SK-N-SH (cell line): Measurements from ENCODE around the gene GRIPAP1. TPM values are rescaled to one million over a fixed set of nuclear protein-coding genes. Genes with fewer than 3 reads are reported as not detected.

Experiments
- CTCF ChIA-PET: fragments of 300-600, 350-600 bp; formaldehyde crosslinking; extraction: SDS; loops from one replicate; lab custom pipeline; 2021; lab: Yijun Ruan, JAX
- POLR2A ChIA-PET: fragments of 350-600 bp; sonication (Branson Sonifier 250); formaldehyde crosslinking; extraction: SDS; loops from one replicate; lab custom pipeline; 2020; ENCODE audit warnings: antibody characterized with exemption, inconsistent platforms; lab: Yijun Ruan, JAX
- DNase-seq: peaks from one replicate; pipeline ENCODE4 v3.0.0; 2012
- H2AFZ ChIP-seq: fragments of 200-600 bp; sonication (generic); 2 replicates; pipeline ENCODE4 v1.8.1; 2016; ENCODE audit warnings: antibody characterized with exemption, mild to moderate bottlenecking, low read depth
- H3F3A ChIP-seq: fragments of 200-600 bp; sonication (generic); replicated peaks from 2 replicates; pipeline ENCODE3; 2016; ENCODE audit warnings: antibody characterized with exemption, mild to moderate bottlenecking; ENCODE audit not compliant: insufficient read depth
- H3K27ac ChIP-seq, 2 experiments: fragments of 200-500 bp in 1 of 2; fragments of 200-600 bp in 1 of 2; sonication (Bioruptor generic) in 1 of 2; sonication (generic), shearing (Covaris generic) in 1 of 2; 2 replicates each; pipeline versions ENCODE4 v1.5.1 to v1.6.1; 2014 to 2016; ENCODE audit warnings: low read depth in 2 of 2, inconsistent platforms in 1 of 2, low read length in 1 of 2, mild to moderate bottlenecking in 1 of 2, mixed read lengths in 1 of 2
- H3K27me3 ChIP-seq: fragments of 200-600 bp; sonication (generic), shearing (Covaris generic); 2 replicates; pipeline ENCODE4 v1.6.1; 2016; ENCODE audit warnings: mixed run types; ENCODE audit not compliant: insufficient read depth
- H3K36me3 ChIP-seq, 2 experiments: fragments of 200-500 bp in 1 of 2; fragments of 200-600 bp in 1 of 2; sonication (Bioruptor generic) in 1 of 2; sonication (generic) in 1 of 2; replicated peaks in 1 of 2; 2 replicates each; pipeline versions ENCODE3 to v1.5.1; 2014 to 2016; ENCODE audit warnings: low read length in 1 of 2, mild to moderate bottlenecking in 1 of 2; ENCODE audit not compliant: insufficient read depth in 2 of 2, control insufficient read depth in 1 of 2
- H3K4me1 ChIP-seq, 2 experiments: fragments of 200-500 bp in 1 of 2; fragments of 200-600 bp in 1 of 2; sonication (Bioruptor generic) in 1 of 2; sonication (generic), shearing (Covaris generic) in 1 of 2; 2 replicates each; pipeline versions ENCODE4 v1.5.1 to v1.6.1; 2014 to 2016; ENCODE audit warnings: low read depth in 1 of 2, low read length in 1 of 2, mixed run types in 1 of 2; ENCODE audit not compliant: insufficient read depth in 2 of 2, control insufficient read depth in 1 of 2
- H3K4me2 ChIP-seq: fragments of 200-600 bp; sonication (generic), shearing (Covaris generic); 2 replicates; pipeline ENCODE4 v1.6.1; 2017; ENCODE audit warnings: mixed run types
- H3K4me3 ChIP-seq, 2 experiments: fragments of 200-500 bp in 1 of 2; fragments of 200-600 bp in 1 of 2; sonication (Bioruptor generic) in 1 of 2; sonication (generic), shearing (Covaris generic) in 1 of 2; 2 replicates each; pipeline versions ENCODE4 v1.5.1 to v1.8.1; 2014 to 2016; ENCODE audit warnings: low read depth in 2 of 2, inconsistent platforms in 1 of 2, low read length in 1 of 2, mild to moderate bottlenecking in 1 of 2, mixed read lengths in 1 of 2, moderate library complexity in 1 of 2
- H3K79me2 ChIP-seq: fragments of 200-600 bp; sonication (generic); 2 replicates; pipeline ENCODE4 v1.8.1; 2017; ENCODE audit warnings: mild to moderate bottlenecking; ENCODE audit not compliant: insufficient read depth
- H3K9ac ChIP-seq: fragments of 200-600 bp; sonication (generic); 2 replicates; pipeline ENCODE4 v1.6.1; 2017; ENCODE audit warnings: mixed run types
- H3K9me2 ChIP-seq: fragments of 200-600 bp; sonication (generic); 2 replicates; pipeline ENCODE4 v1.6.1; 2017; ENCODE audit warnings: mixed run types
- H3K9me3 ChIP-seq: fragments of 200-600 bp; sonication (generic); 2 replicates; pipeline ENCODE4 v1.6.1; 2017; ENCODE audit warnings: mixed run types, mild to moderate bottlenecking, moderate library complexity
- H4K20me1 ChIP-seq: fragments of 200-600 bp; sonication (generic); 2 replicates; pipeline ENCODE4 v1.6.1; 2017; ENCODE audit warnings: mild to moderate bottlenecking, mixed run types; ENCODE audit not compliant: insufficient read depth
- CHD2 ChIP-seq: fragments of 150-350 bp; IDR thresholded peaks from 2 replicates; pipeline ENCODE4 v1.6.1; 2018; ENCODE audit warnings: low read length; ENCODE audit not compliant: partially characterized antibody
- EP300 ChIP-seq, 2 experiments: IDR thresholded peaks; 2 replicates each; pipeline versions ENCODE4 v1.4.0 to v1.6.1; 2012; ENCODE audit warnings: borderline replicate concordance in 1 of 2, low read depth in 1 of 2, low read length in 1 of 2
- FOSL2 ChIP-seq: IDR thresholded peaks from 2 replicates; pipeline ENCODE4 v1.4.0; 2012; ENCODE audit warnings: low read depth, mild to moderate bottlenecking, moderate library complexity, borderline replicate concordance
- FOXJ3 ChIP-seq: sonication (generic); formaldehyde crosslinking; IDR thresholded peaks from 2 replicates; pipeline ENCODE4 v1.5.1; 2020; ENCODE audit warnings: mild to moderate bottlenecking, missing genetic modification reagents
- GATA2 ChIP-seq: sonication (generic); formaldehyde crosslinking; IDR thresholded peaks from 2 replicates; pipeline ENCODE4 v1.5.0; 2020; ENCODE audit warnings: mild to moderate bottlenecking, missing genetic modification reagents
- JUND ChIP-seq: IDR thresholded peaks from 2 replicates; pipeline ENCODE4 v1.4.0; 2012
- MEF2A ChIP-seq: IDR thresholded peaks from 2 replicates; pipeline ENCODE4 v1.4.0; 2012; ENCODE audit warnings: low read depth, borderline replicate concordance
- MXI1 ChIP-seq: IDR thresholded peaks from 2 replicates; pipeline ENCODE4 v1.6.1; 2012; ENCODE audit warnings: mild to moderate bottlenecking, low read depth, low read length, improper control_type of control experiment
- NRF1 ChIP-seq: IDR thresholded peaks from 2 replicates; pipeline ENCODE4 v1.6.1; 2012; ENCODE audit warnings: low read depth, mild to moderate bottlenecking, low read length
- POLR2AphosphoS5 ChIP-seq: IDR thresholded peaks from 2 replicates; pipeline ENCODE4 v1.6.1; 2012; ENCODE audit warnings: low read depth, low read length
- RAD21 ChIP-seq: IDR thresholded peaks from 2 replicates; pipeline ENCODE4 v1.6.1; 2012; ENCODE audit warnings: mild to moderate bottlenecking, low read length
- SIN3A ChIP-seq: IDR thresholded peaks from 2 replicates; pipeline ENCODE4 v1.6.1; 2012; ENCODE audit warnings: low read depth, mild to moderate bottlenecking, low read length, moderate library complexity, borderline replicate concordance
- SMC3 ChIP-seq: IDR thresholded peaks from 2 replicates; pipeline ENCODE4 v1.6.1; 2012; ENCODE audit warnings: low read depth, low read length, improper control_type of control experiment
- TAF1 ChIP-seq: IDR thresholded peaks from 2 replicates; pipeline ENCODE4 v1.6.1; 2012; ENCODE audit warnings: low read depth, mild to moderate bottlenecking, low read length, moderate library complexity, borderline replicate concordance
- TEAD4 ChIP-seq: IDR thresholded peaks from 2 replicates; pipeline ENCODE4 v1.4.0; 2012; ENCODE audit warnings: mild to moderate bottlenecking, borderline replicate concordance; ENCODE audit not compliant: insufficient read depth
- YY1 ChIP-seq: IDR thresholded peaks from 2 replicates; pipeline ENCODE4 v1.4.0; 2012; ENCODE audit warnings: low read depth, mild to moderate bottlenecking
- WGBS: methylation state at CpG from one replicate; pipeline ENCODE4 v1.1.6; 2017; ENCODE audit warnings: low lambda C conversion rate; 5-methylcytosine and 5-hydroxymethylcytosine counted together
- polyA plus RNA-seq, 3 experiments: library from polyadenylated mRNA; depleted of rRNA; stranded (reverse); fragments of >200 nt; gene quantifications; 2 replicates each; pipeline ENCODE4 v1.2.3, GENCODE V29; 2012
- TF ChIP-seq, protein P1 (sequence below): fragments of 200-600 bp; sonication (generic); IDR thresholded peaks from 2 replicates; pipeline ENCODE4 v1.6.1; 2017; ENCODE audit warnings: antibody characterized with exemption, mild to moderate bottlenecking, moderate library complexity
- TF ChIP-seq, protein P2 (sequence below): IDR thresholded peaks from 2 replicates; pipeline ENCODE4 v1.4.0; 2012; ENCODE audit warnings: low read depth, borderline replicate concordance
- TF ChIP-seq, protein P3 (sequence below): IDR thresholded peaks from 2 replicates; pipeline ENCODE4 v1.4.0; 2012; ENCODE audit warnings: low read depth
- TF ChIP-seq, protein P4 (sequence below): IDR thresholded peaks from 2 replicates; pipeline ENCODE4 v1.4.0; 2012; ENCODE audit warnings: low read depth, borderline replicate concordance

The GRIPAP1 gene
- polyA plus RNA-seq, 1 of the 3 experiments (the other 2 are of a cell fraction), result 63.6 TPM

DNA sequence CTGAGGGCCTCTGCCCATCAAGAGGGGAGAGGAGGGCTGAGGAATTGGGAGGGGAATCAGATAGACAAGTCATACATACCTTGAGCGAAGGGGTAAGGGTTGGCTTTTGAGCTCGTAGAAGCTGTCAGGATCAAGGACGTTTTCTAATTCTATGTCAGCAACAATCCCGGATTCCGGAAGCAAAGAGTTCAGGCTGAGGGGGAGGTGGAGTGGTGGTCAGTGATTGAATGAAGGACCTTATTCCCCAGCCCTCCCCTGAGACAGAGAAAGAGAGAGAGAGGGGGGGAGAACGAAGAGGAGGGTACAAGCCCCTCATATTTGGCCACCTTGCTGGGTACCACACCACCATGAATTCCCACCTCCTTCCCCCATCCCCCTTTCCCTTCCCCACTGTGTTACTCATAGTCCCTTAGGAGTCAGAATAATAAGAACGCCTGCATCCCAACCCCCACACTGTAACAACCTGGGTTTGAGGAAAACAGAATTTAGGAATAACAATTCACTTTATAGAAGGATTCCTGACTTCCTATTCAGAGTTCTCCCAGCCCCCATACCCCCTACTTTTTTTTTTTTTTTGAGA lies 38.4 kb upstream of the GRIPAP1 start:
- H3K9me2 ChIP-seq, result no peaks in the 10 kb centered on the region
- peaks cover 3 to 15% of the 10 kb centered on the region in 2 experiments for H3K36me3 ChIP-seq
- ChIA-PET POLR2A (interaction anchor here (0.6 kb wide), 1 partner anchor 20 kb away, joined by 4 read pairs; no protein-coding TSS in a partner anchor), CTCF (no interaction called here)
- peak overlapping the region in 1 of 2 experiments; percentile 76; a peak in 2 of 4 replicates for H3K4me3 ChIP-seq
- peak overlapping the region in 1 of 2 experiments; percentile 83; a peak in 3 of 4 replicates for H3K27ac ChIP-seq
- peaks cover 8 to 17% of the 10 kb centered on the region in 2 experiments; a peak in 3 of 4 replicates for H3K4me1 ChIP-seq
- H3F3A ChIP-seq, result peaks cover 16% of the 10 kb centered on the region
- H4K20me1 ChIP-seq, result no peaks in the 10 kb centered on the region
- 43% methylated on average over 7 of the region's 7 CpGs for WGBS
- H3K79me2 ChIP-seq, result peaks cover 53% of the 10 kb centered on the region
- peak overlapping the region; percentile 81 for H3K4me2 ChIP-seq
- TF ChIP-seq, protein P1, sequence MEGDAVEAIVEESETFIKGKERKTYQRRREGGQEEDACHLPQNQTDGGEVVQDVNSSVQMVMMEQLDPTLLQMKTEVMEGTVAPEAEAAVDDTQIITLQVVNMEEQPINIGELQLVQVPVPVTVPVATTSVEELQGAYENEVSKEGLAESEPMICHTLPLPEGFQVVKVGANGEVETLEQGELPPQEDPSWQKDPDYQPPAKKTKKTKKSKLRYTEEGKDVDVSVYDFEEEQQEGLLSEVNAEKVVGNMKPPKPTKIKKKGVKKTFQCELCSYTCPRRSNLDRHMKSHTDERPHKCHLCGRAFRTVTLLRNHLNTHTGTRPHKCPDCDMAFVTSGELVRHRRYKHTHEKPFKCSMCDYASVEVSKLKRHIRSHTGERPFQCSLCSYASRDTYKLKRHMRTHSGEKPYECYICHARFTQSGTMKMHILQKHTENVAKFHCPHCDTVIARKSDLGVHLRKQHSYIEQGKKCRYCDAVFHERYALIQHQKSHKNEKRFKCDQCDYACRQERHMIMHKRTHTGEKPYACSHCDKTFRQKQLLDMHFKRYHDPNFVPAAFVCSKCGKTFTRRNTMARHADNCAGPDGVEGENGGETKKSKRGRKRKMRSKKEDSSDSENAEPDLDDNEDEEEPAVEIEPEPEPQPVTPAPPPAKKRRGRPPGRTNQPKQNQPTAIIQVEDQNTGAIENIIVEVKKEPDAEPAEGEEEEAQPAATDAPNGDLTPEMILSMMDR, result no peak
- TF ChIP-seq JUND (no peak), EP300 (IDR thresholded peaks at IDR 0.05; ENCODE audit: borderline replicate concordance in 1 of 2, low read depth in 1 of 2, low read length in 1 of 2) (no peak)
- H3K9ac ChIP-seq, result peak overlapping the region; percentile 25; the same call in 1 of the 2 replicates
- peaks cover 6% of the 10 kb centered on the region; the same call in 1 of the 2 replicates for H3K27me3 ChIP-seq
- no peak overlapping the region for H2AFZ ChIP-seq
- H3K9me3 ChIP-seq, result no peaks in the 10 kb centered on the region
- no peak for DNase-seq

DNA sequence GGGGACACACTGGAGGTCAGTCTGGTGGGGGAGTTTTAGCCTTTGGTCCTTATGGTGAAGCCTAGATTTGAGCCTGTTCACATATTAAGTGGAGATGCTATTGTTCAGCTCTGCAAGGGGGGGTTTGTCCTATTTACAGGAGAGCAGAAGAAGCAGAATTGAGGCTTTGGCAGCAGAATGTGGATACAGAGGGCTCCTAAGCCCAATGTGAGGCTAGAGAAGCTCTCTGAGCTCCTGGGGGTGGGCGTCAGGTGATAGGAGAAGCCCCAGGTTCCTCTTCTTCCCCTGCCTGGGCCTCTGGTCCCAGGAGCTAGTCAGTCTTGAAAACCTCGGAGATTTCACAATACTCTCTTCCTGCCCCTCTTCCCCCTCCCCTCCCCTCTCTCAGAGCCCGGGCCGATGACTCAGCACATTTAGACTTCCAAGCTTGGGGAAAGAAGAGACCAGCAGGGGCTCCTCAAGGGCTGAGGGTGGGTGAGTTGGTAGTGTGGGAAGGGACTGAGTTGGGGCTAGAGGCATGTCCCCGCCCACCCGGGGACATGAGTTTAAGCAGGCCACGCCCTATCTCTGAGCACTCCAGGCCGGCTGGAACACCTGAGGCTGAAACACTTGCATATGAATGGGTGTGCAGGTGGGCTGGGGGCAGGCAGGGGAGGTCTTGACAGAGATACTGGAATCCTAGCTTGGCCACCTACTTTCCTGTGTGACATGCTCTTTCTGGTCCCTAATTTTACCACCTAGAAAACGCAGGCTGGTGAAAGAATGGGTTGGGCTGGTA lies 37.7 kb upstream of the GRIPAP1 start:
- H3F3A ChIP-seq, result peaks cover 16% of the 10 kb centered on the region
- H3K27ac ChIP-seq, result peak overlapping the region; percentile 41 to 83
- WGBS, result 7% methylated on average over 7 of the region's 9 CpGs
- peak; percentile 36 for DNase-seq
- peaks cover 53% of the 10 kb centered on the region for H3K79me2 ChIP-seq
- H4K20me1 ChIP-seq, result no peaks in the 10 kb centered on the region
- H3K36me3 ChIP-seq, result peaks cover 3 to 15% of the 10 kb centered on the region in 2 experiments
- peak overlapping the region; percentile 81 for H3K4me2 ChIP-seq
- H2AFZ ChIP-seq, result no peak overlapping the region
- CTCF ChIA-PET, result no interaction called here
- H3K9me3 ChIP-seq, result no peaks in the 10 kb centered on the region
- peaks cover 8 to 17% of the 10 kb centered on the region in 2 experiments; a peak in 3 of 4 replicates for H3K4me1 ChIP-seq
- POLR2A ChIA-PET, result no interaction called here
- no peaks in the 10 kb centered on the region; the same call in 1 of the 2 replicates for H3K27me3 ChIP-seq
- peak overlapping the region in 1 of 2 experiments; percentile 76; a peak in 1 of 4 replicates for H3K4me3 ChIP-seq
- no peaks in the 10 kb centered on the region for H3K9me2 ChIP-seq
- peak overlapping the region; percentile 25; the same call in 1 of the 2 replicates for H3K9ac ChIP-seq
- no peak for TF ChIP-seq CHD2
- peak; percentile 61; the same call in 1 of the 2 replicates for TF ChIP-seq FOSL2
- TF ChIP-seq, protein P2, sequence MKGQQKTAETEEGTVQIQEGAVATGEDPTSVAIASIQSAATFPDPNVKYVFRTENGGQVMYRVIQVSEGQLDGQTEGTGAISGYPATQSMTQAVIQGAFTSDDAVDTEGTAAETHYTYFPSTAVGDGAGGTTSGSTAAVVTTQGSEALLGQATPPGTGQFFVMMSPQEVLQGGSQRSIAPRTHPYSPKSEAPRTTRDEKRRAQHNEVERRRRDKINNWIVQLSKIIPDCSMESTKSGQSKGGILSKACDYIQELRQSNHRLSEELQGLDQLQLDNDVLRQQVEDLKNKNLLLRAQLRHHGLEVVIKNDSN, result no peak
- TF ChIP-seq SIN3A, result no peak
- no peak for TF ChIP-seq TEAD4
- TF ChIP-seq JUND, result peak; percentile 34; the same call in 1 of the 2 replicates
- TF ChIP-seq, protein P3, sequence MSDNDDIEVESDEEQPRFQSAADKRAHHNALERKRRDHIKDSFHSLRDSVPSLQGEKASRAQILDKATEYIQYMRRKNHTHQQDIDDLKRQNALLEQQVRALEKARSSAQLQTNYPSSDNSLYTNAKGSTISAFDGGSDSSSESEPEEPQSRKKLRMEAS, result 0 out of 2 replicates have a peak, but pooled peaks have one; percentile 29
- TF ChIP-seq NRF1, result no peak
- no peak for TF ChIP-seq FOXJ3 (CRISPR knock-in tag)
- TF ChIP-seq TAF1, result 0 out of 2 replicates have a peak, but pooled peaks have one; percentile 38
- TF ChIP-seq MEF2A, result no peak
- TF ChIP-seq, protein P4, sequence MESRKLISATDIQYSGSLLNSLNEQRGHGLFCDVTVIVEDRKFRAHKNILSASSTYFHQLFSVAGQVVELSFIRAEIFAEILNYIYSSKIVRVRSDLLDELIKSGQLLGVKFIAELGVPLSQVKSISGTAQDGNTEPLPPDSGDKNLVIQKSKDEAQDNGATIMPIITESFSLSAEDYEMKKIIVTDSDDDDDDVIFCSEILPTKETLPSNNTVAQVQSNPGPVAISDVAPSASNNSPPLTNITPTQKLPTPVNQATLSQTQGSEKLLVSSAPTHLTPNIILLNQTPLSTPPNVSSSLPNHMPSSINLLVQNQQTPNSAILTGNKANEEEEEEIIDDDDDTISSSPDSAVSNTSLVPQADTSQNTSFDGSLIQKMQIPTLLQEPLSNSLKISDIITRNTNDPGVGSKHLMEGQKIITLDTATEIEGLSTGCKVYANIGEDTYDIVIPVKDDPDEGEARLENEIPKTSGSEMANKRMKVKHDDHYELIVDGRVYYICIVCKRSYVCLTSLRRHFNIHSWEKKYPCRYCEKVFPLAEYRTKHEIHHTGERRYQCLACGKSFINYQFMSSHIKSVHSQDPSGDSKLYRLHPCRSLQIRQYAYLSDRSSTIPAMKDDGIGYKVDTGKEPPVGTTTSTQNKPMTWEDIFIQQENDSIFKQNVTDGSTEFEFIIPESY, result no peak
- TF ChIP-seq GATA2 (CRISPR knock-in tag), result no peak
- TF ChIP-seq SMC3, result no peak
- peak in 1 of 2 experiments; percentile 17; a peak in 1 of 4 replicates for TF ChIP-seq EP300 (IDR thresholded peaks at IDR 0.05; ENCODE audit: borderline replicate concordance in 1 of 2, low read depth in 1 of 2, low read length in 1 of 2)
- no peak for TF ChIP-seq YY1
- no peak for TF ChIP-seq RAD21
- no peak for TF ChIP-seq POLR2AphosphoS5
- TF ChIP-seq MXI1, result no peak
